Measurements from ENCODE around the gene FGD3.

DNA sequence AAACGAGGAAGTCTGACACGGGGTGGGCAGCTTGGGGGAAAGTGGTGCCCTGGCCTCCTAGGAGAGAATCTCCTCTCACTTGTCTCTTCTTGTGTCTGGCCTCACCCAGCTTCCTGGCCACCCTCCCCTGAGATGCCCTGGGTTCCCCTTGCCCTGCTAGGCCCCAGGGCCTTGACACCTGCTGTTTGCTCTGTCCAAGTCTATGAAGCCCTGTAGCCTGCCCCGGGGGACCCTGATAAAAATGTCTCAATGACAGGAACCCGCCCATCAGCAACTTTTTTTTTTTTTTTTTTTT is 76.1 kb downstream of the FGD3 start:
- TF ChIP-seq, protein P1, sequence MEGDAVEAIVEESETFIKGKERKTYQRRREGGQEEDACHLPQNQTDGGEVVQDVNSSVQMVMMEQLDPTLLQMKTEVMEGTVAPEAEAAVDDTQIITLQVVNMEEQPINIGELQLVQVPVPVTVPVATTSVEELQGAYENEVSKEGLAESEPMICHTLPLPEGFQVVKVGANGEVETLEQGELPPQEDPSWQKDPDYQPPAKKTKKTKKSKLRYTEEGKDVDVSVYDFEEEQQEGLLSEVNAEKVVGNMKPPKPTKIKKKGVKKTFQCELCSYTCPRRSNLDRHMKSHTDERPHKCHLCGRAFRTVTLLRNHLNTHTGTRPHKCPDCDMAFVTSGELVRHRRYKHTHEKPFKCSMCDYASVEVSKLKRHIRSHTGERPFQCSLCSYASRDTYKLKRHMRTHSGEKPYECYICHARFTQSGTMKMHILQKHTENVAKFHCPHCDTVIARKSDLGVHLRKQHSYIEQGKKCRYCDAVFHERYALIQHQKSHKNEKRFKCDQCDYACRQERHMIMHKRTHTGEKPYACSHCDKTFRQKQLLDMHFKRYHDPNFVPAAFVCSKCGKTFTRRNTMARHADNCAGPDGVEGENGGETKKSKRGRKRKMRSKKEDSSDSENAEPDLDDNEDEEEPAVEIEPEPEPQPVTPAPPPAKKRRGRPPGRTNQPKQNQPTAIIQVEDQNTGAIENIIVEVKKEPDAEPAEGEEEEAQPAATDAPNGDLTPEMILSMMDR (IDR thresholded peaks at IDR 0.05 in 8 of 11, conservative IDR thresholded peaks at IDR 0.05 in 3 of 11) = no peak
- no peak for TF ChIP-seq POLR2AphosphoS5 (IDR thresholded peaks at IDR 0.05)

Data from spleen (tissue), 7 donors.